ENCODE data around the gene PRDM5.

Gene PRDM5

DNA sequence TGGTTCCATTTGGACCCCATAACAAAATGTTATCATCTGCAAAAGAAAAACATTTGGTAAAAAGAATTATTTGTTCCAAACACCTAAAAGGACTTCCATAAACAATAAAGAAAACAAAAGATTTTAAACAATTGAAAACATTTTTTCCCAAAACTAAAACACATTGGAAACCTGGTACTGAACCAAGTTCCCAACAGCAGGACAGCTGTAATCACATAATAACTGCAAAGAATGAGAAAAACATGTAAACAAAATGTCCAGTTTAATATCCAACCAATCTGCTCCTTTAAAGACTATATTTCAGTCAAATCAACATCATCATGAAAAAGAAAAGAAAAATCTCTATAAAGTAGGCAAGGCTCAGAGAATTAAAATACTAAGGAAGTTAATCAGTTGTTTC is 36.3 kb downstream of the PRDM5 start:
- H3K27ac ChIP-seq: no peak overlapping the region
- TF ChIP-seq, protein P1, sequence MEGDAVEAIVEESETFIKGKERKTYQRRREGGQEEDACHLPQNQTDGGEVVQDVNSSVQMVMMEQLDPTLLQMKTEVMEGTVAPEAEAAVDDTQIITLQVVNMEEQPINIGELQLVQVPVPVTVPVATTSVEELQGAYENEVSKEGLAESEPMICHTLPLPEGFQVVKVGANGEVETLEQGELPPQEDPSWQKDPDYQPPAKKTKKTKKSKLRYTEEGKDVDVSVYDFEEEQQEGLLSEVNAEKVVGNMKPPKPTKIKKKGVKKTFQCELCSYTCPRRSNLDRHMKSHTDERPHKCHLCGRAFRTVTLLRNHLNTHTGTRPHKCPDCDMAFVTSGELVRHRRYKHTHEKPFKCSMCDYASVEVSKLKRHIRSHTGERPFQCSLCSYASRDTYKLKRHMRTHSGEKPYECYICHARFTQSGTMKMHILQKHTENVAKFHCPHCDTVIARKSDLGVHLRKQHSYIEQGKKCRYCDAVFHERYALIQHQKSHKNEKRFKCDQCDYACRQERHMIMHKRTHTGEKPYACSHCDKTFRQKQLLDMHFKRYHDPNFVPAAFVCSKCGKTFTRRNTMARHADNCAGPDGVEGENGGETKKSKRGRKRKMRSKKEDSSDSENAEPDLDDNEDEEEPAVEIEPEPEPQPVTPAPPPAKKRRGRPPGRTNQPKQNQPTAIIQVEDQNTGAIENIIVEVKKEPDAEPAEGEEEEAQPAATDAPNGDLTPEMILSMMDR (conservative IDR thresholded peaks at IDR 0.05): no peak

DNA sequence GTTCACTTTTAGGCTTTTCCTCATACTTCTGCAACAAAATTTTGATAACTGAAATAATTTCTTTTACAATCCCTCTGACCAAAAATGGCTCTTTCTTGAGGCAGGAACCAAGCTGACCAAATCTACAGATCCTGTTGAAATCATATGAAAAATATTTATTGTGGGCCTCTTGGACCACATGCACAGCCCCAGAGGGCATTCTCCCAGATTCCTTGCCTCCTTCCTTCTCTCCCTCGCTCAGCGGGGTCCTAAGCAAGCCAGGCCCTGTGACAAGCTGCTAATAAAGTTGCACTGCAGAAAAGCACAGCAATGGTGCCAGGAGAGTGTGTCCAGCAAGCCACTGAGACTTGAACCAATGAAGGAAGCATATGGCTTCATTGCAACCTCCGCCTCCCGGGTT is 40.7 kb downstream of the PRDM5 start:
- TF ChIP-seq, protein P1 (conservative IDR thresholded peaks at IDR 0.05): no peak
- no peak overlapping the region for H3K27ac ChIP-seq

DNA sequence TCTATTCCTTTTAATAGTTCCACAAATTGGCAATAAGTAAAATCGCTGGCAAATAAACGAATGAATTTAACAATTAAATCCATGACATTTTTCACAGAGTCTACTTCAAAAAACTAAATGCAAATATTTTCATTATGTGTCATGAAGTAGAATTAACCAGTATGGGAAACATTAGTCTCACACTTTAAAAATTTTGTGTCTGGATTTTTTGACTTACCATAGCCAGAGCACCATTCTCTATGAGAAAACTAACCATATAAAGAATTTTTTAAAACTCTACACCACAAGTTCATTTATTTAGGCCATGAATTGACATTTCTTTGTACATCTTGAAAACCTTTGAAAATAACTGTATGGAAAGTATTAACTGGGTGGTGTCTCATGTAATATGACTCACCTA is 41.2 kb downstream of the PRDM5 start:
- TF ChIP-seq, protein P1 (conservative IDR thresholded peaks at IDR 0.05): no peak
- no peak overlapping the region for H3K27ac ChIP-seq

DNA sequence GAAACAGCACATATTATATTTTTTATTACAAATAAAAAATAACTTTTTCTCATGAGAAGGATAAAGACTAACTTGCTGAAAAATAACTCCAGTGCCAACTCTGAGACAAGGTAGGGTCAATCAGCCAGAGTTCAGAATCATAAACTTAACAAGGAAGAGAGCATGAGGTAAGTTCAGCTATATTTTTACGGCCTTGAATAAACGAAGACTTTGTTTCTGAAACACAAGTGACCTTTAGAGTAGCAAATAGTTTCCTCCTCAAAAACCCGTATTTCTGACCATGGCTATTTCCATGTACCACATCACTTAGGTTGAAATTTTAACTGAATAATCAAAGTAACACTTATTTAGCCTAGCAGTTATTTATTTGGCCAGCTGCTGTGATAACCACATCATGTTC is 45.5 kb downstream of the PRDM5 start:
- no peak overlapping the region for H3K27ac ChIP-seq
- TF ChIP-seq, protein P1 (conservative IDR thresholded peaks at IDR 0.05): no peak

DNA sequence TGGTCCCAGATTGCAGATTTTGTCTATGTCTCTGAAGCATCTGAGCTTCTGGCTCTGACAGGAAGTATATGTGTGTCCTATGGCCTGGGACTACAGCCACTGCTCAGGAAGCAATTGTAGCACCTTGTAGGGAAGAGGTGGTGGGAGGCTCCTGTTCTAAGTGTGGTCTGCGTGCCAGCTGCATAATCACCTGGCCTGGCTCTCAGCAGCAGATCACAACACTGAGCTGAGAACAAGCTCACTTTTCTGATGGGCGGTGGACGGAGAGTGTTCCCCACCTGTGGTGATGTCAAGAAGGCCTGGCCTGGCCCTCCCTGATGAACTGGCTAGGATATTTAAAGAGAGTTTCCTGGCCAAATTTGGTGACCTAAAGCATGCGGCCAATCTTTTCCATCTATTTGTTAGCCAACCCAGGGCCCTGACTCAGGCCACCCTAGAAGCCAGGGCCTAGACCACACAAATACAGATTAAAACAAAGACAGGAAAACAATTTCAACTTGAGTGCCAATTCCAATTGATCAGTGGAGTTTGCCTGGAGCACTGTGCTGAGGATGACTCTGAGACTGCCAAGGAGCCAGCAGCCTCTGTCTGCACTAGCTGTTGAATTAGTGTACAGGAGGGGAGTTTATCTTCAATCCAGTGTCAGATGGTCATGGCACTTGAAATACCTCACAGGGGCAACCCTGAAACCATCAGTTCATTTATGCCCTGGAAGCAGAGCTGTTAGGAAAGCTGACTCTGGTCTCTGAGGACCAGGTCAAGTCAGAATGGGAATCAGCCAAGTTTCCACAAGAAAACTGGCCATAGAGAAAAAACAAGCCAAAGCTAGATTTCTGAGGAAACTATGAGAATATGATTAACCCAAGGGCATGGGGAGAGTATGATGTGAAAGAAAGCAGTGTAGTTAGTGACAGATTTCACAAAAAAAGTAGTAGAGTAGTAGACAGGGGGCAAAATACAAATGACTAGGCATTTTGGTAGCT is 47.4 kb downstream of the PRDM5 start:
- no peak overlapping the region for H3K27ac ChIP-seq
- TF ChIP-seq, protein P1 (conservative IDR thresholded peaks at IDR 0.05): no peak

DNA sequence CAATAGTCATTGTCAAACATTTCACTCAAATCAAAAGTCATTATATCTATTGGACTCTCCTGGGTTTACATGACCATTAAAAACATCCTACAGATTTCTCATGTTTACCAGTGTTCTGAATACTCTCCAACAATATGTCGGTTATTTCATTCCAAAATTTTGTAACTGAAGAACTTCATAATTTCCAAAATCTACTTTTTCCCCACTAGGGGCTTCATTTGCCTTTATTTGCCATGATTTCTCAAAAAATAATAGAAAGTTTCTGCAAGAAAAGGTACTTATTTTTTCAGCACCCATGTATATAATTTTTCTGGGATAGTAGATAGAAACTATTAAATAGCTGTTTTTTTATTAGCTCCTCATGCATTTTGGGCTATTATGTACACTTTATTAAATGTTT is 49.0 kb downstream of the PRDM5 start:
- TF ChIP-seq, protein P1 (conservative IDR thresholded peaks at IDR 0.05): no peak
- H3K27ac ChIP-seq: no peak overlapping the region

DNA sequence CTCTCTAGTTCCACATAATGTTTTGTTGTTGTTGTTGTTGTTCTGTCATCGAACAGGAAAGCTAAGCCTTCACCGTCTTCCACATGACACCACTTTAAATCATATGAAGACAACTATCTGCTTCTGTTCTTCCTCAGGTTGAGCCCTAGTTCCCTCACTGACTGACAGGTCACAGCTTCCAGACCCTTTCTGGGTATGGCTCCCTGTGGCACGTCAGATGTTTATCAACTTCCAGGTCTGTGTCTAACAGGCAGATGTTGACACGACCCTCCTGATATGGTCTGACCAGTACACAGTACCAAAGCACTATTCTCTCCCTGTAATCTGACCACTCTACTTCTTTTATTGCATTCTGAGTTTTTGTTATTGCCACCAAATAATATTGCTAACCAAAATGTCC is 51.4 kb downstream of the PRDM5 start:
- no peak overlapping the region for H3K27ac ChIP-seq
- TF ChIP-seq, protein P1 (conservative IDR thresholded peaks at IDR 0.05): no peak

All from VCaP (cell line).